HCT116 (cell line): Measurements from ENCODE around the gene PTHLH. TPM values are rescaled to one million over a fixed set of nuclear protein-coding genes. Genes with fewer than 3 reads are reported as not detected.

ENCODE experiments used
- ATAC-seq: fragments of 200-7000 bp; cut with Tn5 transposase; 2 replicates; pipeline ENCODE4 v1.9.1; 2020; ENCODE audit warnings: mild to moderate bottlenecking, moderate library complexity
- BruUV-seq: library from RNA; stranded (reverse); fragments of 400-500 nt; replicated peaks from 2 replicates; lab custom pipeline; 2021; lab: Mats Ljungman, UMichigan
- CTCF ChIA-PET: fragments of 300-600 bp; sonication (Branson Sonifier 250); formaldehyde crosslinking; loops from one replicate; lab custom pipeline; 2021; ENCODE audit warnings: antibody characterized with exemption; lab: Charles Lee
- POLR2A ChIA-PET: fragments of 300-600, 350-600 bp; sonication (Branson Sonifier 250); formaldehyde crosslinking; loops from one replicate; lab custom pipeline; 2021; ENCODE audit warnings: antibody characterized with exemption; lab: Charles Lee
- RAD21 ChIA-PET, 2 experiments: fragments of 300-600 bp; sonication (Branson Sonifier 250); formaldehyde crosslinking; loops; one replicate each; lab custom pipeline; 2023; ENCODE audit warnings: low total read pairs in 2 of 2; ENCODE audit not compliant: uncharacterized antibody in 2 of 2, unreplicated experiment in 2 of 2, low non-redundant PET in 1 of 2; lab: Charles Lee
- DNase-seq: peaks from one replicate; pipeline ENCODE4 v3.0.0-alpha.2; 2010; ENCODE audit warnings: low read depth, low spot score
- H2AFZ ChIP-seq: fragments of 200-600 bp; shearing (Covaris generic), sonication (generic); 2 replicates; pipeline ENCODE4 v1.6.1; 2017; ENCODE audit warnings: low read depth, mixed run types, mixed read lengths, antibody characterized with exemption, low read length; ENCODE audit not compliant: poor library complexity, severe bottlenecking
- H3K27ac ChIP-seq: 2 replicates; pipeline ENCODE4 v1.5.1; 2012; ENCODE audit warnings: low read depth, low read length
- H3K27me3 ChIP-seq: fragments of 200-600 bp; sonication (generic); 2 replicates; pipeline ENCODE4 v1.6.1; 2016; ENCODE audit warnings: mixed run types, low read length, mixed read lengths; ENCODE audit not compliant: insufficient read depth
- H3K36me3 ChIP-seq, 2 experiments: fragments of 200-500 bp in 1 of 2; fragments of 200-600 bp in 1 of 2; sonication (Bioruptor generic) in 1 of 2; sonication (generic) in 1 of 2; 2 replicates each; pipeline versions ENCODE4 v1.5.1 to v1.6.1; 2014 to 2016; ENCODE audit warnings: low read length in 2 of 2, inconsistent platforms in 1 of 2, mixed read lengths in 1 of 2, mixed run types in 1 of 2; ENCODE audit not compliant: insufficient read depth in 2 of 2, control insufficient read depth in 1 of 2
- H3K4me1 ChIP-seq, 2 experiments: fragments of 200-600 bp in 1 of 2; sonication (generic) in 1 of 2; 2 replicates each; pipeline versions ENCODE4 v1.5.1 to v1.6.1; 2012 to 2017; ENCODE audit warnings: low read length in 2 of 2, inconsistent platforms in 1 of 2, mild to moderate bottlenecking in 1 of 2, mixed read lengths in 1 of 2, mixed run types in 1 of 2, moderate library complexity in 1 of 2; ENCODE audit not compliant: insufficient read depth in 2 of 2, control insufficient read depth in 1 of 2
- H3K4me2 ChIP-seq: fragments of 200-600 bp; sonication (generic); 2 replicates; pipeline ENCODE4 v1.6.1; 2017; ENCODE audit warnings: mixed run types, low read length, mixed read lengths
- H3K4me3 ChIP-seq, 2 experiments: fragments of 200-600 bp in 1 of 2; sonication (generic) in 1 of 2; replicated peaks in 1 of 2; 2 replicates each; pipeline ENCODE4 v1.5.1; 2011 to 2016; ENCODE audit warnings: low read length in 2 of 2, control low read depth in 1 of 2, low read depth in 1 of 2, mild to moderate bottlenecking in 1 of 2, mixed read lengths in 1 of 2, mixed run types in 1 of 2
- H3K79me2 ChIP-seq: fragments of 200-600 bp; sonication (generic); 2 replicates; pipeline ENCODE4 v1.6.1; 2017; ENCODE audit warnings: mild to moderate bottlenecking, mixed run types, low read length, moderate library complexity, mixed read lengths; ENCODE audit not compliant: insufficient read depth
- H3K9ac ChIP-seq: fragments of 200-600 bp; sonication (generic); 2 replicates; pipeline ENCODE4 v1.6.1; 2016; ENCODE audit warnings: low read length, mixed read lengths
- H3K9me2 ChIP-seq: fragments of 200-600 bp; sonication (generic), shearing (Covaris generic); 2 replicates; pipeline ENCODE4 v1.6.1; 2017; ENCODE audit warnings: mixed run types, mild to moderate bottlenecking, moderate library complexity; ENCODE audit not compliant: insufficient read depth
- H3K9me3 ChIP-seq, 2 experiments: fragments of 200-500 bp in 1 of 2; fragments of 200-600 bp in 1 of 2; sonication (Bioruptor generic) in 1 of 2; sonication (generic) in 1 of 2; 2 replicates each; pipeline ENCODE4 v1.6.1; 2014 to 2017; ENCODE audit warnings: low read length in 2 of 2, mixed read lengths in 2 of 2, inconsistent platforms in 1 of 2, low read depth in 1 of 2, mild to moderate bottlenecking in 1 of 2, mixed run types in 1 of 2, moderate library complexity in 1 of 2; ENCODE audit not compliant: control insufficient read depth in 1 of 2, insufficient read depth in 1 of 2
- H4K20me1 ChIP-seq: fragments of 200-600 bp; sonication (generic), shearing (Covaris generic); 2 replicates; pipeline ENCODE4 v1.6.1; 2017; ENCODE audit warnings: mixed run types, mild to moderate bottlenecking, moderate library complexity; ENCODE audit not compliant: insufficient read depth
- CEBPB ChIP-seq: IDR thresholded peaks from 2 replicates; pipeline ENCODE4 v1.6.1; 2012; ENCODE audit warnings: low read depth
- EGR1 ChIP-seq: IDR thresholded peaks from 2 replicates; pipeline ENCODE4 v1.6.1; 2012; ENCODE audit warnings: low read depth
- ELF1 ChIP-seq: IDR thresholded peaks from 2 replicates; pipeline ENCODE4 v1.6.1; 2012; ENCODE audit warnings: low read depth, borderline replicate concordance
- FOSL1 ChIP-seq: IDR thresholded peaks from 2 replicates; pipeline ENCODE4 v1.6.1; 2012; ENCODE audit warnings: low read depth
- JUND ChIP-seq: IDR thresholded peaks from 2 replicates; pipeline ENCODE4 v1.6.1; 2012
- POLR2A ChIP-seq: IDR thresholded peaks from 2 replicates; pipeline ENCODE4 v1.7.0; 2011; ENCODE audit warnings: borderline replicate concordance; ENCODE audit not compliant: insufficient read depth, insufficient read length; ENCODE audit errors: extremely low read depth
- POLR2AphosphoS5 ChIP-seq: IDR thresholded peaks from 2 replicates; pipeline ENCODE4 v1.6.1; 2011; ENCODE audit warnings: mild to moderate bottlenecking, low read depth, low read length, moderate library complexity
- SP1 ChIP-seq: IDR thresholded peaks from 2 replicates; pipeline ENCODE4 v1.6.1; 2012; ENCODE audit warnings: low read depth
- SRF ChIP-seq: IDR thresholded peaks from 2 replicates; pipeline ENCODE4 v1.6.1; 2012; ENCODE audit warnings: low read depth
- YY1 ChIP-seq: IDR thresholded peaks from 2 replicates; pipeline ENCODE4 v1.6.1; 2011; ENCODE audit warnings: low read length, low read depth, moderate library complexity, mild to moderate bottlenecking; ENCODE audit not compliant: insufficient replicate concordance; ENCODE audit errors: extremely low read depth
- intact Hi-C: fragments of 100-400 bp; cut with micrococcal nuclease; formaldehyde crosslinking; loops from 2 replicates; pipeline ENCODE4 v1.10.0; 2022
- total RNA-seq: library from RNA; stranded (reverse); gene quantifications from one replicate; pipeline ENCODE4 v1.2.1, GENCODE V29; 2021; ENCODE audit not compliant: unreplicated experiment
- TF ChIP-seq, protein P1 (sequence below): IDR thresholded peaks from 2 replicates; pipeline ENCODE4 v1.6.1; 2012
- TF ChIP-seq, protein P2 (sequence below), 3 experiments: fragments of 200-600 bp in 1 of 3; sonication (generic) in 1 of 3; IDR thresholded peaks in 2 of 3; conservative IDR thresholded peaks in 1 of 3; 2 replicates each; pipeline ENCODE4 v1.5.1; 2012 to 2017; ENCODE audit warnings: low read depth in 2 of 3, low read length in 2 of 3, antibody characterized with exemption in 1 of 3, borderline replicate concordance in 1 of 3, control low read depth in 1 of 3, mild to moderate bottlenecking in 1 of 3, mixed read lengths in 1 of 3, mixed run types in 1 of 3, moderate library complexity in 1 of 3; ENCODE audit not compliant: insufficient read depth in 1 of 3
- TF ChIP-seq, protein P3 (sequence below): IDR thresholded peaks from 2 replicates; pipeline ENCODE4 v1.6.1; 2012

Gene PTHLH
- total RNA-seq, 1 experiment from 2014 or later = not detected

DNA sequence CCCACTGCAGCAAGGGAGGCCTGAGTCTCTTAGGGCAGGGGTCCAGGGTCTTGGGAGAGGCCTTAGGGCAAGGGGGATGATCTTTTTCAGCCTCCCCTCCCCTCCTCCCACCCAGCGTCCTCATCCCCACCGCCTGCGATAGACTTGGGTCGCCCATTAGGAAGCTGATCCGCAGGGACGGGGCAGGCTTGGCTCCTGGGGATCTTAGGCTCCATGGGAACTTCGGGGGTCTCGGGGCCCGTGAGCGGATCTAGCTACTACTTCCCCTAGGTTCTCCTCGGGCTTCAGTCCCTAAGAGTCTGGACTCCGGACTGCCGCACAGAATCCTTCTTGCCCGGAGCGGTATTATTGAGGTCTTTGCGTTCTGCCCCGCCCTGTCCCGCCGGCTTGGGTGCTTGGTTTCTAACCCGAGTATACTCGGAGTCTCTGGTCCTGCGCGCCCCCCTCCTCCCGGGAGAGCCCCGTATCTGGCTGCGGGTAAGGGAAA, 2.2 kb upstream of the PTHLH start (continued):
- TF ChIP-seq YY1 = no peak
- TF ChIP-seq EGR1 = no peak
- TF ChIP-seq, protein P1, sequence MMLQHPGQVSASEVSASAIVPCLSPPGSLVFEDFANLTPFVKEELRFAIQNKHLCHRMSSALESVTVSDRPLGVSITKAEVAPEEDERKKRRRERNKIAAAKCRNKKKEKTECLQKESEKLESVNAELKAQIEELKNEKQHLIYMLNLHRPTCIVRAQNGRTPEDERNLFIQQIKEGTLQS = no peak
- no peak for TF ChIP-seq ELF1

DNA sequence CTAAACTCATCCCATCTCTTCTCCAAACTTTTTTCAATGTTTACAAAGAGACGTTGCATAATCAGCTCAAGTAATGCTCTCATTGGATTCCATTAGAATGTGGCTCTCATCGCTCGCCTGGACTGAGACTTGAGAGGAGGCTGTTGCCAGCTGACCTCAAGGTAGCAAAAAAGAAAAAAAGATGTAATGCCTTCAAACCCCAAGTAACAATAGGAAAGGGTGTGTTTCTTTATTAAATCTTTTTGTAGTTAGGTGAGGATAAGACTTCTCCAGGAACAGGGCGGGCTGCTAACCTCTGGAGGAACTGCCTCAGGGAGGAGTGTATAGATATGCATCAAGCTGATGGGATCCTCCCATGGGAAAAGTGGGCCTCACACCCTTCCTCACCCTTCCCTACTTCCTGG, 956 bp upstream of the PTHLH start:
- H2AFZ ChIP-seq = no peak overlapping the region
- no peak overlapping the region for H3K27ac ChIP-seq
- H3K9me2 ChIP-seq = no peaks in the 10 kb centered on the region
- TF ChIP-seq SRF (no peak), ELF1 (no peak), FOSL1 (no peak), YY1 (no peak), CEBPB (no peak), EGR1 (no peak), JUND (no peak), POLR2AphosphoS5 (no peak), SP1 (no peak), POLR2A (no peak)
- TF ChIP-seq, protein P1 = no peak
- TF ChIP-seq, protein P2, sequence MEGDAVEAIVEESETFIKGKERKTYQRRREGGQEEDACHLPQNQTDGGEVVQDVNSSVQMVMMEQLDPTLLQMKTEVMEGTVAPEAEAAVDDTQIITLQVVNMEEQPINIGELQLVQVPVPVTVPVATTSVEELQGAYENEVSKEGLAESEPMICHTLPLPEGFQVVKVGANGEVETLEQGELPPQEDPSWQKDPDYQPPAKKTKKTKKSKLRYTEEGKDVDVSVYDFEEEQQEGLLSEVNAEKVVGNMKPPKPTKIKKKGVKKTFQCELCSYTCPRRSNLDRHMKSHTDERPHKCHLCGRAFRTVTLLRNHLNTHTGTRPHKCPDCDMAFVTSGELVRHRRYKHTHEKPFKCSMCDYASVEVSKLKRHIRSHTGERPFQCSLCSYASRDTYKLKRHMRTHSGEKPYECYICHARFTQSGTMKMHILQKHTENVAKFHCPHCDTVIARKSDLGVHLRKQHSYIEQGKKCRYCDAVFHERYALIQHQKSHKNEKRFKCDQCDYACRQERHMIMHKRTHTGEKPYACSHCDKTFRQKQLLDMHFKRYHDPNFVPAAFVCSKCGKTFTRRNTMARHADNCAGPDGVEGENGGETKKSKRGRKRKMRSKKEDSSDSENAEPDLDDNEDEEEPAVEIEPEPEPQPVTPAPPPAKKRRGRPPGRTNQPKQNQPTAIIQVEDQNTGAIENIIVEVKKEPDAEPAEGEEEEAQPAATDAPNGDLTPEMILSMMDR (IDR thresholded peaks at IDR 0.05 in 2 of 3, conservative IDR thresholded peaks at IDR 0.05 in 1 of 3; ENCODE audit: borderline replicate concordance in 1 of 3, insufficient read depth in 1 of 3, low read depth in 2 of 3, low read length in 2 of 3) = no peak
- TF ChIP-seq, protein P3, sequence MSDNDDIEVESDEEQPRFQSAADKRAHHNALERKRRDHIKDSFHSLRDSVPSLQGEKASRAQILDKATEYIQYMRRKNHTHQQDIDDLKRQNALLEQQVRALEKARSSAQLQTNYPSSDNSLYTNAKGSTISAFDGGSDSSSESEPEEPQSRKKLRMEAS = no peak
- no TSS peak for BruUV-seq
- intact Hi-C loops = no loop called here
- no peaks in the 10 kb centered on the region for H3K27me3 ChIP-seq
- no peak overlapping the region for H3K9ac ChIP-seq
- POLR2A ChIA-PET = no interaction called here
- no peak overlapping the region for H3K4me3 ChIP-seq
- no peaks in the 10 kb centered on the region for H4K20me1 ChIP-seq
- H3K36me3 ChIP-seq = no peaks in the 10 kb centered on the region
- no peaks in the 10 kb centered on the region for H3K79me2 ChIP-seq
- CTCF ChIA-PET = no interaction called here
- ATAC-seq (no peak), DNase-seq (no peak)
- H3K9me3 ChIP-seq = no peaks in the 10 kb centered on the region
- H3K4me1 ChIP-seq = peaks cover 3 to 15% of the 10 kb centered on the region in 2 experiments; a peak in 3 of 4 replicates
- RAD21 ChIA-PET = no interaction called here
- H3K4me2 ChIP-seq = no peak overlapping the region
